Bronchial smooth muscle cell (primary cell): ENCODE results near the gene IQCF5. TPM values are rescaled to one million over a fixed set of nuclear protein-coding genes. Genes with fewer than 3 reads are reported as not detected.

ENCODE experiments used
- total RNA-seq: library from RNA; depleted of rRNA; stranded (reverse); fragments of >200 nt; gene quantifications from 2 replicates; pipeline ENCODE4 v1.2.1, GENCODE V29; 2014

The IQCF5 gene
- not detected in 2 replicates for total RNA-seq

DNA sequence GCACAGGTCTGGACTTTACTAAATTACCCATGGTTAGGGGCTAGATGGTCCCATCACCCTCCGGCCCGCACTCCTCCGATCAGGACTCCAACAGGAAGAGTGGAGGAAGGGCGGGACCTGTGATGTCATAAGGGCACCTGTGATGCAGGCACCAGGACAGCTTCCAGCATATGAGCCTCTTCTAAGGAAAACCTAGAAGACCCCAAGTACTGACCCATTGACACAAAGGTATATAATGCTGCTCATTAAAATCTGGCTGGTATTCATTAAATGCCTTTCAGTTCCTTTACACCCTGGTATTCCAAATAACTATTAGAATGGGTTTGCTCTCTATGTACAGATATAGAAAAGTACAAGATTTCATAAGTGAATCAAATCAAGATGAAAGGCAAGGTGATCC lies at the start of gene IQCF5:
Gene IQCF5 (minus strand): TSS at position 101 of the 400 bp plus-strand sequence. CDS start 70 bp downstream, at position 31.

DNA sequence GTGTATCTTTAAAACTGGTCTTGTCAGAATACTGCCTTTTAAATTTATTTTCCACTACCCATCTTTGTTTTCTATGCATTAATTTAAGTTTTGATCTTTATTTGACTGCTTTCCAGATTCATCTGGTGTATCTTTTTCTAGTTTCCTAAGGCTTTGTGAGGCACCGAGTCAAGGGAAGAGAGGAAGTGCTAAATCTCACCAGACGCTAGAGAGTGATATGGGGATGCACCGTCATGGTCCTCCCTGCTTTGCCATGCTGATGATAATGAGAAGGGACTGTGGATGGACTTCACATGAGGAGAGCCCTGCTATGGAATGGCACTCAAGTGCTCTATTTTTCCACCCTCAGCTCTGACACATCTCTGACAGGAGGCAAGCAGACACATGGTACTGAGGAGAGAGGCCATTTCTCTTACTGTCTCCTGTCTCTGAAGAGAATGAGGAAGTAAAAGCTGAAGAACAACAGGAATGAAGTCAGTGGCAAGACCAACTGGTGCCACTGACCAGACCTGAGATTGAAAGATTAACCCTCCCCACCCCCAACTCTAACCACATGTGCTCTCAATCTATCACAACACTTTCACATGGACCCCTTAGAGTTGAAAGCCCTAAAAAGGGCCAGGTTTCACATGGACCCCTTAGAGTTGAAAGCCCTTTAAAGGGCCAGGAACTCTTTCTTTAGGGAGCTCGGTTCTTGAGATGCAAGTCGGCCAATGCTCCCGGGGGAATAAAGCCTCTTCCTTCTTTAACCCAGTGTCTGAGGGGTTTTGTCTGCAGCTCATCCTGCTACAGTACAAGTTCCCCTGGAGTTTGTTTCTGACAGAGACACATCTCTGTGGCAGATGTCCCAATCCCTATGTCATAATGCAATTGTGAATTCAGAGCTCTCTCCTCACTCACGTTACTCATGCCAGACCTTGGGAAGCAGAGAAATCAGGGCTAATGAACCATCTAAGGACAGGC lies 14.4 kb downstream of the IQCF5 start, which contains the start of gene IQCF2:
Gene IQCF2 (plus strand): TSS at position 913 of the 963 bp plus-strand sequence. CDS start 52 bp downstream, outside the sequence.

Other genes starting within 250 kb of the IQCF5 start
- 53.7 and 54.4 TPM in 2 replicates for gene TEX264, start 204.3 kb downstream of the IQCF5 start, total RNA-seq
- gene GRM2, start 168.5 kb downstream of the IQCF5 start, total RNA-seq, result under 0.01 TPM in 2 replicates
- not detected in 2 replicates for gene IQCF6, start 96.4 kb downstream of the IQCF5 start, total RNA-seq
- gene IQCF2, start 14.0 kb downstream of the IQCF5 start, total RNA-seq, result not detected in 2 replicates
- gene IQCF1, start 27.8 kb upstream of the IQCF5 start, total RNA-seq, result not detected in 2 replicates
- gene RRP9, start 66.3 kb upstream of the IQCF5 start, total RNA-seq, result 20.1 and 21.4 TPM in 2 replicates
- gene PARP3, start 66.8 kb upstream of the IQCF5 start, total RNA-seq, result 13.6 and 40.4 TPM in 2 replicates
- not detected in 2 replicates for gene GPR62, start 79.8 kb upstream of the IQCF5 start, total RNA-seq
- gene PCBP4, start 91.9 kb upstream of the IQCF5 start, total RNA-seq, result 38.5 and 45.4 TPM in 2 replicates
- gene ABHD14B, start 98.4 kb upstream of the IQCF5 start, total RNA-seq, result 16.7 and 24.0 TPM in 2 replicates
- 9.3 and 11.0 TPM in 2 replicates for gene ABHD14A, start 99.5 kb upstream of the IQCF5 start, total RNA-seq
- gene ACY1, start 107.9 kb upstream of the IQCF5 start, total RNA-seq, result 27.2 and 34.7 TPM in 2 replicates
- gene RPL29, start 120.3 kb upstream of the IQCF5 start, total RNA-seq, result 896 and 1,003 TPM in 2 replicates
- 2.8 and 3.5 TPM in 2 replicates for gene DUSP7, start 181.0 kb upstream of the IQCF5 start, total RNA-seq